CD4-positive, alpha-beta T cell treated with Interleukin-15 for 1 hour (primary cell): Measurements from ENCODE around the gene CREM.
"Not testable (repeated sequence)": the region's sequence is repeated elsewhere in the genome, so short reads cannot be mapped to it uniquely, and the experiment has no call there.

Experiments
- DNase-seq: peaks from one replicate; pipeline ENCODE4 v3.0.0-alpha.2; 2020

CREM gene

DNA sequence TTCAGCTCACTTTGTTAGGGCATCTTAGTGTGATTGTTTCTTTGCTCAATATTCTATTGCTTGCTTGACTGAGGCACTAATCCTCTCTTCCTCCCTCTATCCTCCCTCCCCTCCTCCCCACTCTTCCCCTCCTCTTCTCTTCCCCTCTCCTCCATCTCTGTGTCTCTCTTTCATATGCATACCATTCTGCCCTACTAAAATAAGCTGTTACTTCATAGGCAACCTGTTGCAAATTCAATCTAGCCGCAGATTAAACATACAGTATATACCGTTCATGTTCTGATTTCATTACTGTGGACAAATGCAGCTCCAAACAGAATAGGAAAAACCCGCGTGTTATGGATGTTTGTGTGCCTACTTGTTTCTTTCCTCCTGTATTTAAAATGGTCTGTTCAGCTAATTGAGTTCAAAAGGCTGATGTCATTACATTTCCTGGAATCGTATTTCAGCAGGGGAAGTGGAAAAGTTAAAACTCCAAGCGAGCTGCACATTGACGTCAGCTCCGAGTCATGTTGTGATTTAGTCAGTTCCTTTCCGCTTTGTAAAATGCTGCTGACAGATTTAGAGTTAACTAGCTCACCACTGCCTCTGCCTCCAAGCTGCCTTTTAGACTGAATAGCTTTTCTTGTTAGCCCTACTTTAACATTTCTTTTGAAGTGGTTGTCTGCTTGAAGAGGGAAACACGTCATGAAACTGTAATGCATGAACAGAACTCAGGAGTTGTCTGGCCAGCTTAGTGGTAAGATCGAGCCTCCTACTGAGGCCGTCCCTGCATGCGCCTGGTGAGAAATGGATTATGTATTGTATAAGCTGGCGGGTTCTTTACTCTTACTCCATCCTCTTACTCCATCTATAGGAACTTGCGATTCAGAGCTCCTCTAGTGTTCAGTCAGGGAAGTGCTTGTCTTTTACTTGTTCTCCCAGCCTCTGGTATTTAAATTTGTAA is 69.0 kb downstream of the CREM start:
- peak; percentile 94 for DNase-seq

DNA sequence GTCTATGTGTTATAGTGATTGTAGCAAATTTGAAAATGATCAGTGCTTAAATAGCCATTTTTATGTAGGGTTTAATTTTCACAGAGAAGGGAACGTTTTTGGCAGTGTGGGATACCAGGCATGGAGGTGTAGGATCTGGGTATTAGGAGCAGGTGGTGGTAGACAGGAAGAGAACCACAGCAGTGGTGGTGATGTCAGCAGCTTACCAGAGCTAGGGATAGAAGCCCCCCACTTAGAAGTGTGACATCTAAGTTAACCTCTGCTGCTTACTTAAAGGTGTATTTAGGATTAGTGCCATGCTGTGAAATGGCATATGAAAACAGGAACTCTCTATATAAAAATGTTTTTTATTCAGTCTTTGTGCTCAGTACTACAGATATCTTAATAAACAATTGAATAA is 73.8 kb downstream of the CREM start:
- DNase-seq, result no peak

GRCh38 chr10:35201234-35201633 is 74.6 kb downstream of the CREM start:
- no peak for DNase-seq

GRCh38 chr10:35202050-35202449 is 75.4 kb downstream of the CREM start:
- DNase-seq, result no peak

DNA sequence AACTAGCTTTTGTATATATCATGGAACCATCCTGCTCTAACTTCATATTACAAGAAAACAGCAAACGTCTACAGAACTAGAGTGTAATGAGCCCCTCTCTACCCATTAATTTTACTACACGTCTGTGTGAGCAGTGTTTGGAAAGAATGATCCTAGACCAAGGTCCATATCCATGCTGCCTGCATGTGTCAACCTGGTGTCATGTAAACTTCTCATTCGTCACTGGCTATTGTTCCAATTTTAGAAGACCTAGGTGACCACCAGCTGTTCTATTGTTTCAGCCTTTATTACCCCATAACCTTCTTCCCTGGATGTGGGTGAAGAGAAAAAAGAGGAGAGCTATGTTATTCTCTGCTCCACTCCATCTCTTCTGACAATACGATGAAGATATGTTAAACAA is 77.1 kb downstream of the CREM start:
- no peak for DNase-seq

DNA sequence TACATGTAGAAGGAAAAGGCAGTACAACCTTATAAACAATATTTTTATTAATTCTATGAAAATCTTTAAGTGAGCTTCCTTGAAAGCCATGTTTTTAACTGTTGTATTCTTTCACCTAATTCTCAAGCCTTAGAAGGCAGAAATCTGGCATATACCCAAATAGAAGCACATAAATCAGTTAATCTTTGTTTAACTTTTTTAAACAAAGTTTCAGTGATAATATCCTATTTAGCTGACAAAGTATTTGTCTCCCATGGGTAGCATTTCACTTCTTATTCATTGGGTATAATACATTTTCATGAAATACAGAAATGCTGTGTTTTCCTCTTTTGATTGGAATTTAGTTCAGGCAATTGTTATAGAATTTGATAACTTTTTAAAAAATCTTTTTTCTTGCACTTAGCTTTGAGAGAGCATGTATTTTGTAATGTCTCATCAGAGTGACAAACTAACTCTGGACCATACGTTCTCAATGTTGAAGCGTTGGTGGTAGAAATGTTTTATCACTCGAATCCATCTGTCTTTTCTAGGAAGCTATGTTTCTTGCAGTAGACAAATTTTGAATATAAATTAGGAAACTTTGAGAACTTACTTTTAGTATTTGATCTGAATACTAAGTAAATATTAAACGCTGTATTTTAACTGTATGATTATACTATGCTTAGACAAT is 78.1 kb downstream of the CREM start:
- no peak for DNase-seq

GRCh38 chr10:35206274-35206673 is 79.6 kb downstream of the CREM start:
- DNase-seq, result no peak

DNA sequence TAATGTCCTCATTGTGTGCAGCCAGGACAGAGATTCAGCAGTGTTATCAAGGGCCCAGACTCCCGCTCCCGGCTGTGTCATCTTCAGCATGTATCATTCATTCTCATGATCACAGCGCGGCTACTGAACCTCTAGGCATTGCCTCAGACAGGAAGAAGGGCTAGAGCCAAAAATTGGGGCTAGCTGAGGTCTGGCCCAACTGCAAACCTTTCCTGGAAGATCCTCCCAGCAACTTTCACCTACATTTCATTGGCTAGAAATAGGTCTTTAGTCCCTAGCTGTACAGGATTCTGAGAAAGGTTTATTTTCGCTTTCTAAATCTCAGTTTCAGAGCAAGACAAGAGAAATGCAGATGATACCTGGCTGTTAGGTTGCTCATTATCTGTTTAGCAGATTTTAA is 81.9 kb downstream of the CREM start:
- peak; percentile 37 for DNase-seq

DNA sequence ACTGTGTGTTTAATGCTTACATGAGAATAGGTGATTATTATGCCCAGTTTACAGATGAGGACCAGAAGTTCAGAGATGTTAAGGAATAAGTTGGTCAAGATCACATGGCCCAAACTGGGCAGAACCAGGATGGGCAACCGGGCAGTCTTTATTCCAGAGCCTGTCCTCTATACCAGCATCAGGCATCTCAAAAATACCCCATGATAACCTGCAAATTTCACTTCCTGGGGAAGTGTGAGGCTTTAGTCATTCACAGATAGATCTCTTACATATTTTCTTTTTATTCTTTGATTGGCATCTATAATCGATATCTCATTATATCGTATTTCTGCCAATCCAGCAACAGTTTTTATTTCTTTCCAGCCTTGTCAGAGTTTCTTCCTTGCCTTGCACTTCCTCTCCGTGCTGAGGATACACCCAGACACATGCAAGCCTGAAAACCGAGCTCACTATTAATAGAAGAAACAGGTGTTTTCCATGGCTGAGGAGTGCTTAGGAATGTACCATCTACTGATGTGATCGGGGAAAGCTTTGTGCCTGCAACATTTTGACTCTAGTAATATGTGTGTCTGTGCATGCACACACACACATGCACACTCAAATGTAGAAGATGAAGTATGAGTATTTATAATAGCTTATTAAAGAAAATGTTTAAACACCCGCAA is 82.4 kb downstream of the CREM start:
- no peak for DNase-seq

DNA sequence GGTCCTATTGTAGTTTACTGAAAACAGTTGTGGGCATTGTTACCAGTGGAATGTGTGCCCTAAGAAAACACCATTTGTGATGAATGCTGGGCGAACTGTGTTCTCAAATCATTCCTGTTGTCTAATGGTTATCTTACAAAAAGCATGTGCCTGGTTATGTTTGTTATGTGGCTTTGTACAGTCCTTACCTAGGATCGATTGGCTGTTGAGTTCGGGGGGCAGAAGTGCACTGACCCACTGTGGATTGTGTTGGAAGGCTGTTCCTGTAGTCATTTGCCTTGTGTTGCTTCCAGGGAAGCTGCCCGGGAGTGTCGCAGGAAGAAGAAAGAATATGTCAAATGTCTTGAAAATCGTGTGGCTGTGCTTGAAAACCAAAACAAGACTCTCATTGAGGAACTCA is 84.3 kb downstream of the CREM start:
- DNase-seq, result no peak

GRCh38 chr10:35211390-35211789 is 84.7 kb downstream of the CREM start:
- no peak for DNase-seq

GRCh38 chr10:35212856-35213255 is 86.2 kb downstream of the CREM start:
- DNase-seq, result no peak

DNA sequence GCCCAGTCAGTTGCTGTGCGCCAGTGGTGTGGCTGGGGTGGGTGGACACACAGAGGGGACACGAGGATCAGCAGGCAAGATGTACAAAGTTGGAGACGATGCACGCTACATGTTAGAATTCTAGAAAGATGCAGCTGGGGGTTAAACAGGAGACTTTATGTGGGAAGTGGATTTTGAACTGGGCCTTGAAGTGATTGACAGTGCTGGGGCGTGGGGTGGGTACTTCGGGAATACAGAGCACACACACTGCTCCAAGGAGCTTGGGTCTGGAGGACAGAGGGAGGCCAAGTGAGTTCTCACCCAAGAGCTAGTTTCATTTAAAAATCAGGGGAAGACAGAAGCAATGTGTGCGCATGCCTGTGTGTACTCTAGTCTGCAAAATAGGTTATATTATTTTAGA is 87.1 kb downstream of the CREM start:
- DNase-seq, result no peak

GRCh38 chr10:35214607-35215020 is 88.0 kb downstream of the CREM start:
- DNase-seq, result no peak

DNA sequence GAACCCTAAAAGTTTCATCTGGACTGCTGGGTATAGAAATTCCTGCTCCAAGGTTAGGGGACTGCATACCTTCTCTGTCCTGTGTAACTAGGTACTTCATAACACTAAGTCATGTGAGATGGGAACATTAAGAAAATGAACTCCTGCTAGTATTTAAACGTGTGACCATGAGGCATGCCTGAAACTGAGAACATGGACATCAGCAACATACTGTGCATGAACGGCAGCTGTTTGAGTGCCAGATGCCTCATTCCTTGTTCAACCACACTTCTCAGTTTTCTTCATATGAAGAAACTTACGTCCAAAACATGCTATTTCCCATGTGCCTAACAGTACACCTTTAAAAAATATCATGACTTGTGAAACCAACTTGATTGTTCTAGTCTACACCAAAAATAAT is 88.5 kb downstream of the CREM start:
- no peak for DNase-seq

DNA sequence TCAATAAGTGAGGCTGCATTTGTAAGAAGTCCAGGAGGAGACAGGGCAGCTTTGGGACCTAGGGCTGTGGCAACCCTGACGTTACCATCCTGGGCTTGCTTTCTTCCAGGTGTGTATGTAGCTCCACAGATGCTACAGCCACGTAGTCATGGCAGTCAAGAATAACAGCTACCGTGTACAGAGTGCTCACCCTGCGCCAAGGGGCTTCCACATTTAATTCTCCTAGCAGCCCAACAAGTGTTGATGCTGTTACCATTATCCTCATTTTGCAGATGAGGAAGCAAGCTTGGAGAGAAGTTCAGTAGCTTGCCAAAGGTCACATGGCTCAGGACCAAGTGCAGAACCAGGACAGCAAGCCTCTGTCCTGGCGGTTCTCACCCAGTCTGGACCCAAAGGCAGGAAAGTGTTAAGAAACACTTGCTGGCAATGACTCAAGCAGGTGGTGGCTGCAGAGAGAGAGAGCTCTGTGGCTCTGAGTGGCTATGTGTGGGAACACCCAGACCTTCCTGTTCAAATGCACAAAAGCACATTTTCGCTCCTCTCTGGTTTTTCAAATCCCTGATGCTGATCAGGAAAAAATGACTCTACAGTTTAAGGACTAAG is 89.8 kb downstream of the CREM start:
- peak; percentile 36 for DNase-seq

DNA sequence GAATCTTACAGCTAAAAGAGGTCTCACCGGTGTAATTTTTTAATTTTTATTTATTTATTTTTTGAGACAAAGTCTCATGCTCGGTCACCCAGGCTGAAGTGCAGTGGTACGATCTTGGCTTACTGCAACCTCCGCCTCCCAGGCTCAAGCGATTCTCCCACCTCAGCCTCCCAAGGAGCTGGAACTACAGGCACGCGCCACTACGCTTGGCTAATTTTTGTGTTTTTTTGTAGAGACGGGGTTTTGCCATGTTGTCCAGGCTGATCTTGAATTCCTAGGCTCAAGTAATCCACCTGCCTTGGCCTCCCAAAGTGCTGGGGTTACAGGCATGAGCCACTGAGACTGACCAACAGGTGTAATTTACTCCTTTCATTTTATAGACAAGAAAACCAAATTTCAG is 90.3 kb downstream of the CREM start:
- not testable (repeated sequence) for DNase-seq

DNA sequence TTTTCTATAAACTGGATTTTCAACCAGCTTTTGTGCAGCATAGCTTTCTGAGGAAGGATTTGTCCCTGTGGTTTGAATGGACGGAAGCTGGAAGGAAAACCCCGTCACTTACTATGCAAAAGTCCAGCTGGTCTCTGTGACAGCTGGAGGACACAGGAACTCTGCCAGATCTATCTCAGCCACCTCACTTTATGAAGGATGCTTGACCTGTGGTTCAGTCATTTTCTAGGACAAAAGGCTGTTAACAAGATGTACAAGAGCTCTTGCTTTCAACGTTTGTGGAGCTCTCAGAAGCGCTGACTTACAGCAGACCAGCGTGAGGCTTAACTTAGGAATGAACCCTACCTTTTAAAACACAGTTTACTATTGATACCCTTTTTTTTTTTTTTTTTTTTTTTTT is 90.8 kb downstream of the CREM start:
- DNase-seq, result no peak

- peak; percentile 80 for DNase-seq
Observed at GRCh38 chr10:35218339-35218955, 91.8 kb downstream of the CREM start.

- DNase-seq, result no peak
Observed at GRCh38 chr10:35219292-35219691, 92.6 kb downstream of the CREM start.

DNA sequence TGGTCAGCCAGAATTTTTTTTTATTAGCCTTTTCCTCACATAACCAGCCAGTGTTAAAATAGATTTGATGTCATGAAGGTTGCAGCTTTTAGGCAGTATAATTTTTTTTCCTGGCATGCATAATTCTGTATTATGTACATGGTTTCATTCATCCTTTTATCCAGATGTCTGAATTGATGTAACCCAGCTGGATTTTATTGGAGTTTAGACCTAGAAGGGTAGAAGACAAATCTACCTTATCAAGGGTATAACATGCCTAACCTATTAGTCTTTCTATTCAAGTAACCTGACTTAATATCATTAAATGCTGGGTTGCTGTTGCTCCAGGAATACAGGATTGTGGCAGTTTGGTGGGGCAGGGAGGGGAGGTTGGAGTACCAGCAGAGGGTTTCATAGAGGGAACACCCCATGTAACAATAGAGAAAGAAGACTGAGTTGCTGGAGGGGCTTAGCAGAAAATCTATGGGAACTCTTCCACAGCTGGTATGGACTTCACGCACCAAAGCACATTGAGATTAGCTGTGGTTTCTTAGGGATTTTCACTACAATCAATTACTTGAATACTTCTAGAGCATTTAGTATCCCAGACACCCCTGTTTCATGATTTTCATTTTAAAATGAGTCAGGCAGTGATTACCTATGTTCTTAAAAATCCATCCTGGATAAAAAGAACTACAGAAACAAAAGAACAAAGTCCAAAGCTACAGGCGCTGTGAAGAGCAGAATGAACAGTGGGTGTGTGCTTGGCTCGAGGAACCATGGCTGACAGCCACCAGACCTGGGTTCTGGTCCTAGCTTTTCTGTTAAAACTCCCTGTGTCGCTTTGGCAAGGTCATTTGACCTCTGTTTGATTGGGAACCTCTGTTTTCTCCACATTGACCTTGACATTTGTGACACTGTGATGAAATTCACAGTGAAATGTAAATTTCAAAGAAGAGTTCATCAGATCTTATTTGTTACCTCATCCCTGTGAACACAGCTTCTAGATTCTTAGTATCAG is 93.5 kb downstream of the CREM start:
- no peak for DNase-seq

- no peak for DNase-seq
Observed at GRCh38 chr10:35223016-35223415, 96.4 kb downstream of the CREM start.
